NB4 (cell line): Measurements from ENCODE around the gene HES6.

Source experiments
- CTCF ChIP-seq: IDR thresholded peaks from one replicate; pipeline ENCODE4 v1.5.1; 2012; ENCODE audit warnings: low read depth, low read length
- MYC ChIP-seq: IDR thresholded peaks from 2 replicates; pipeline ENCODE4 v1.6.1; 2011; ENCODE audit warnings: low read depth, low read length

- TF ChIP-seq MYC (no peak), CTCF (no peak)
These were observed 27.5 kb upstream of the HES6 start for GRCh38 chr2:238267341-238267710.
